ENCODE measurements around the gene FLT4. TPM values are rescaled to one million over a fixed set of nuclear protein-coding genes. Genes with fewer than 3 reads are reported as not detected.

FLT4 gene
- total RNA-seq, 1 donor from 2014 or later: 7.2 TPM

DNA sequence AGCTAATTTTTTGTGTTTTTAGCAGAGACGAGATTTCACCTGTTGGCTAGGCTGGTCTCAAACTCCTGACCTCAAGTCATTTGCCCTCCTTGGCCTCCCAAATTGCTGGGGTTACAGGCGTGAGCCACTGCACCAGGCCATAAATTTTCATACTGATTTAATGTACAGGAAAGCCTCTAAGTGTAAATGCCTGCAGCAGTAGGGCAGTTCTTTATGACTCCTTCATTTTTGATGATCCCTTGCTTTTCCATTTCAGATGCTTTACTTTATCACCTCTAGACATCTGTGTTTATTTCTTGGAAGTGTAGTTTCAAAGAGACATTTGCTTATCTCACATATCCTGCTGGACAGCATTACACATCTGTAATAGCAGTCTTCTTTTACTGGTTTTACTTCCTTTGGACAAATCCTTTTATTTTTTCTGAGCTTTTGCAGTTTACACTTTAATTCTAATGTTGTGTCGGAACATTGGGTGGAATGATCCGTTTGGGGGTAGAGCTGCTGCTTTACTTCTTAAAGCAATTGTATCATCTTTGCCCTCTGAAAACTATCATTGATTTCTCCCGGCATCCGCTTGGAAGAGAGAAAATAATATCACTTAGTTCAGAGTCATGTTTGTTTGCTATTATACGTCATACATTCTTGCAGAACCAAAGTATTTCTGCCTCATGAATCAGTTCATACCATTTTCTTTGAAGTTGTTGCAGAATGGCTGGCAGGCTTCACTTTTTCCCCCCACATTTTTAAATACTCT, 94.1 kb downstream of the FLT4 start:
- Histone ChIP-seq H3K4me2 (ENCODE audit: low read length) (peak overlapping the region; percentile 50), H3K79me2 (ENCODE audit: insufficient read depth, low read length) (peaks cover 41% of the 10 kb centered on the region), H3K4me3 (ENCODE audit: insufficient read depth, low read depth, low read length) (no peak overlapping the region), H4K20me1 (ENCODE audit: insufficient read depth, low read length) (peaks cover 43% of the 10 kb centered on the region), H3K4me1 (ENCODE audit: insufficient read depth, low read length) (no peaks in the 10 kb centered on the region), H3K27ac (ENCODE audit: low read depth, low read length) (no peak overlapping the region), H2AFZ (ENCODE audit: low read depth, low read length) (no peak overlapping the region), H3K27me3 (ENCODE audit: insufficient read depth, low read length) (no peaks in the 10 kb centered on the region), H3K36me3 (ENCODE audit: insufficient read depth, low read length) (peaks cover 8% of the 10 kb centered on the region), H3K9ac (ENCODE audit: low read length) (no peak overlapping the region), H3K9me3 (ENCODE audit: insufficient read depth, low read depth, low read length) (no peaks in the 10 kb centered on the region)
- Mint-ChIP-seq H3K36me3 (ENCODE audit: low read depth, unreplicated experiment) (peaks cover 13% of the 10 kb centered on the region), H3K4me3 (ENCODE audit: unreplicated experiment) (no peak overlapping the region), H3K27ac (ENCODE audit: unreplicated experiment) (no peak overlapping the region), H3K9me3 (ENCODE audit: unreplicated experiment) (no peaks in the 10 kb centered on the region), H3K27me3 (ENCODE audit: low read depth, unreplicated experiment) (no peaks in the 10 kb centered on the region), H3K4me1 (ENCODE audit: low read depth, unreplicated experiment) (peaks cover 25% of the 10 kb centered on the region)
- TF ChIP-seq, protein P1, sequence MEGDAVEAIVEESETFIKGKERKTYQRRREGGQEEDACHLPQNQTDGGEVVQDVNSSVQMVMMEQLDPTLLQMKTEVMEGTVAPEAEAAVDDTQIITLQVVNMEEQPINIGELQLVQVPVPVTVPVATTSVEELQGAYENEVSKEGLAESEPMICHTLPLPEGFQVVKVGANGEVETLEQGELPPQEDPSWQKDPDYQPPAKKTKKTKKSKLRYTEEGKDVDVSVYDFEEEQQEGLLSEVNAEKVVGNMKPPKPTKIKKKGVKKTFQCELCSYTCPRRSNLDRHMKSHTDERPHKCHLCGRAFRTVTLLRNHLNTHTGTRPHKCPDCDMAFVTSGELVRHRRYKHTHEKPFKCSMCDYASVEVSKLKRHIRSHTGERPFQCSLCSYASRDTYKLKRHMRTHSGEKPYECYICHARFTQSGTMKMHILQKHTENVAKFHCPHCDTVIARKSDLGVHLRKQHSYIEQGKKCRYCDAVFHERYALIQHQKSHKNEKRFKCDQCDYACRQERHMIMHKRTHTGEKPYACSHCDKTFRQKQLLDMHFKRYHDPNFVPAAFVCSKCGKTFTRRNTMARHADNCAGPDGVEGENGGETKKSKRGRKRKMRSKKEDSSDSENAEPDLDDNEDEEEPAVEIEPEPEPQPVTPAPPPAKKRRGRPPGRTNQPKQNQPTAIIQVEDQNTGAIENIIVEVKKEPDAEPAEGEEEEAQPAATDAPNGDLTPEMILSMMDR (IDR thresholded peaks at IDR 0.05; ENCODE audit: insufficient read depth, low read depth, low read length): no peak
- TF ChIP-seq EZH2 (IDR thresholded peaks at IDR 0.05; ENCODE audit: insufficient read depth, low read length): no peak
- DNase-seq (ENCODE audit: low read depth) (peak; percentile 62), FAIRE-seq (no peak)

DNA sequence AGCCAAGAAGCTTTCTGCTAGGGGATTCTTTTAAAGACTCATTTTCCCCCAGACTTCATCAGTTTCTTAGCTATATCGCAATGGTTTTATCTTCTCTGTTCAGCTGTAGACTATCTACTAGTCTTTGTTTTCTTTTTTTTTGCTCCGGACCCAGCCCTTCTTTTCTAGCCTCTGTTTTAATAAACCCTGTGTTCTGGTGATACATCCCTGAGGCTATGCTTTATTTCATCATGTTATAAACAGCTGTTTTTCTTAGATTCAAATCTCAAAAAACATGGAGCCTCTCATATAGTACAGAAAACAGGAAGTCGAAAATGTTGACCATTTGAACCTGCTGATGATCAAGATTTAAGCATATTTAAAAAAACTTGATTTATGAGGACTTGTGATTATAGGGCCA, 95.9 kb downstream of the FLT4 start:
- H3K79me2 ChIP-seq (ENCODE audit: insufficient read depth, low read length): peaks cover 37% of the 10 kb centered on the region
- no peak overlapping the region for H3K27ac ChIP-seq (ENCODE audit: low read depth, low read length)
- FAIRE-seq (no peak), DNase-seq (ENCODE audit: low read depth) (no peak)
- Mint-ChIP-seq H3K4me1 (ENCODE audit: low read depth, unreplicated experiment) (peaks cover 23% of the 10 kb centered on the region), H3K27me3 (ENCODE audit: low read depth, unreplicated experiment) (no peaks in the 10 kb centered on the region), H3K36me3 (ENCODE audit: low read depth, unreplicated experiment) (peaks cover 17% of the 10 kb centered on the region), H3K27ac (ENCODE audit: unreplicated experiment) (no peak overlapping the region), H3K9me3 (ENCODE audit: unreplicated experiment) (no peaks in the 10 kb centered on the region), H3K4me3 (ENCODE audit: unreplicated experiment) (no peak overlapping the region)
- H3K4me1 ChIP-seq (ENCODE audit: insufficient read depth, low read length): no peaks in the 10 kb centered on the region
- peaks cover 8% of the 10 kb centered on the region for H3K36me3 ChIP-seq (ENCODE audit: insufficient read depth, low read length)
- H2AFZ ChIP-seq (ENCODE audit: low read depth, low read length): no peak overlapping the region
- H3K9me3 ChIP-seq (ENCODE audit: insufficient read depth, low read depth, low read length): no peaks in the 10 kb centered on the region
- H3K4me2 ChIP-seq (ENCODE audit: low read length): no peak overlapping the region
- no peak overlapping the region for H3K4me3 ChIP-seq (ENCODE audit: insufficient read depth, low read depth, low read length)
- no peak overlapping the region for H3K9ac ChIP-seq (ENCODE audit: low read length)
- no peaks in the 10 kb centered on the region for H3K27me3 ChIP-seq (ENCODE audit: insufficient read depth, low read length)
- TF ChIP-seq, protein P1 (IDR thresholded peaks at IDR 0.05; ENCODE audit: insufficient read depth, low read depth, low read length): no peak
- no peak for TF ChIP-seq EZH2 (IDR thresholded peaks at IDR 0.05; ENCODE audit: insufficient read depth, low read length)
- peaks cover 38% of the 10 kb centered on the region for H4K20me1 ChIP-seq (ENCODE audit: insufficient read depth, low read length)

Other genes starting within 250 kb of the FLT4 start
- gene CNOT6, start 155.2 kb downstream of the FLT4 start, total RNA-seq: 33.7 and 41.7 TPM in 2 replicates
- not detected in 2 replicates for gene SCGB3A1, start 58.1 kb downstream of the FLT4 start, total RNA-seq
- gene OR2Y1, start 90.5 kb upstream of the FLT4 start, total RNA-seq: not detected in 2 replicates
- 116 and 120 TPM in 2 replicates for gene MGAT1, start 153.2 kb upstream of the FLT4 start, total RNA-seq
- 14.5 and 15.0 TPM in 2 replicates for gene ZFP62, start 211.7 kb upstream of the FLT4 start, total RNA-seq
- not detected in 2 replicates for gene BTNL8, start 249.6 kb upstream of the FLT4 start, total RNA-seq

All from astrocyte (in vitro differentiated cells and primary cell).